ENCODE data around the gene CHURC1. TPM values are rescaled to one million over a fixed set of nuclear protein-coding genes. Genes with fewer than 3 reads are reported as not detected.
"Not testable (repeated sequence)": the region's sequence is repeated elsewhere in the genome, so short reads cannot be mapped to it uniquely, and the experiment has no call there.

CHURC1 gene
- total RNA-seq, 1 donor from 2014 or later, result 53.4 TPM

DNA sequence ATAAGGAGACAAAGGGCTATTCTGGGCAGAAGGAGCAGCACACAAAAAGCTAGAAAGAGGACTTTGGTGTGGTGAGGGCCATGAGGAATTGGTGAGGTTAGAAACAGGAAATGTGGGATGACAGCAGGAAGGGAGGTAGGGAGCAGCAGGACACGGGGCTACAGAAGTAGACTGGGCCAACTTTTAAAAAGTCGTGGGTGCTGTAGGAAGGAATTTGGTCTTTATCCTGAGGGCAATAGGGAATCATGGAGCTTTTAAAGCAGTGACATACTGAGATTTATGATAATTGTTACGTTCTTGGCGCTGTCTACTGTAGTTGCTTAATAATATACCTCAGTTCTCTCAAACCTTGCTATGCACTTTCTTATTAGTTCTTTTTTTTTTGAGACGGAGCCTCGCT, 8.2 kb upstream of the CHURC1 start:
- no peak for DNase-seq (ENCODE audit: low spot score)

DNA sequence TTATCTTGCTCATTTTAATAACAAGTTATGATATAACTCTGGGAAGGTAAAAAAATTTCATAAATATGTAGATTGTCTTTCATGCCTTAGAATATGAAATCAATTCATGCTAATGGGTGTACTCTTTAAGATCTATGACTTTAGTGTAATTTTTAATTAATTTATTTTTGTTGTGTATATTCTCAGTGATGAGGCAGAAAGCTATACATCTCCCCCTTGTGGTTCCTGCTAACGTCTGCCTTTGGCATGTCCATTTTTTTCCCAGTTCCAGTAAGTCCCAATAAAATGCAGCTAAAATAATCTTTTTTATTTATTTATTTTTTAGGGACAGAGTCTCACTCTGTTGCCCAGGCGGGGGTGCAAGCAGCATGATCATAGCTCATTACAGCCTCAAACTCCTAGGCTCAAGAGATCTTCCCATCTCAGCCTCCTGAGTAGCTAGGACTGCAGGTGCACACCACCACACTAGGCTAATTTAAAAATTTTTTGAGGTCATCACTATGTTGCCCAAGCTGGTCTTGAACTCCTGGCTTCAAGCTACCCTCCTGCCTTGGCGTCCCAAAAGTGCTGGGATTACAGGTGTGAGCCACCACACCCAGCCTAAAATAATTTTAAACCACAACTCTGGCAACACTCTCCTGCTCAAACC, 3.3 kb upstream of the CHURC1 start:
- no peak for DNase-seq (ENCODE audit: low spot score)

DNA sequence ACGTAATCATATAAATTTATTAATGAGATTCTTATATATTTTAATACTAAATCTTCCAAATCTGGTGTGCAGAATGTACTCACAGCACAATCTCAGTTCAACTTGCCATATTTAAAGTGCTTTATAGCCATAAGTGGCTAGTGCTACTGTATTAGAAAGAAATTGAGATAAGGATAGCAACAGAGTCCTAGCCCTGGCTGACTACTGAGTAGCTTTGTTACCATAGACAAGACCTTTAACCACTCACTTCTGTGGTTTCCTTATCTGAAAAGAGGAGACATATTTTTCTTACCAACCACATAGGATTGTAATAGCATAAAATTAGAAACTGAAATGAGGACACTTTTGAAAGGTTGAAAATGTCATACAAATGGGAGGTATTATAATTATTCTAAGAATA, 2.0 kb upstream of the CHURC1 start:
- DNase-seq (ENCODE audit: low spot score), result no peak

DNA sequence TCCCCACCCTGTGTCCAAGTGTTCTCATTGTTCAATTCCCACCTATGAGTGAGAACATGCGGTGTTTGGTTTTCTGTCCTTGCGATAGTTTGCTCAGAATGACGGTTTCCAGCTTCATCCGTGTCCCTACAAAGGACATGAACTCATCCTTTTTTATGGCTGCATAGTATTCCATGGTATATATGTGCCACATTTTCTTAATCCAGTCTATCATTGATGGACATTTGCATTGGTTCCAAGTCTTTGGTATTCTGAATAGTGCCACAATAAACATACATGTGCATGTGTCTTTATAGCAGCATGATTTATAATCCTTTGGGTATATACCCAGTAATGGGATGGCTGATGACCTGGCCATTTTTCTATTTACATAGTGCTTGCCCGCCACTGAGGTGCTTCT, 778 bp upstream of the CHURC1 start:
- not testable (repeated sequence) for DNase-seq (ENCODE audit: low spot score)

DNA sequence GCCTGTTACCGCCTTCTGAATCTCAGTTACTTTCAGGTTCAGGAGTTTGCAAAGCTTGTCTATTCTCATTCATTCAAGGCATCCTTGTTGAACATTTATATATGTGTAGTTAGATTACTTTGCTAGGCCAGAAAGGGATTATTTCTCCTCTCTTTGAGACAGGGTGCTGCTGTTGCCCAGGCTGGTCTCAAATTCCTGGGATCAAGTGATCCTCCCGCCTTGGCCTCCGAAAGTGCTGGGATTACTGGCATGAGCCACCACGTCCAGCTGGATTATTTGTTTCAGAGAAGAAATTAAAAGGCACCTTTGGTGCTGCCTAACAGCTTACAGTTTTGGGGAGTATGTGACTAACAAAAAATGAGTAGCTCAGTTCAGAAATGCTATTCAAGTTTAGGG, 772 bp downstream of the CHURC1 start:
- DNase-seq (ENCODE audit: low spot score), result no peak

DNA sequence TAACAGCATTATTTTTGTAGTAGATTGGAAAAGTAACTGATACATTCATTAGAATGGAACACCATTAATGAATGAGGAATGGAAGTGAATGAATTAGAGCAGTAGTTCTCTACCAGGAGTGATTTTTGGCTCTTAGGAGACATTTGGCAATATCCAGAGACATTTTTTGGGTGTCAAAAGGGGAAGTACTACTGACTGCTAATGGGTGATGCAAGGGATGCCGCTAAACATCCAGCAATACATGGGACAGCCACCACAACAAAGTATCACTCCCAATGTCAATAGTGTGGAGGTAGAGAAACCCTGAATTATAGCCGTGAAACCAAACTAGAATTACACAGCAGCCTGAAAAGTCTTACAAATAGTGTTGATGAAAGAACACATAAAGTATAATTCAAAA, 1.5 kb downstream of the CHURC1 start:
- no peak for DNase-seq (ENCODE audit: low spot score)

DNA sequence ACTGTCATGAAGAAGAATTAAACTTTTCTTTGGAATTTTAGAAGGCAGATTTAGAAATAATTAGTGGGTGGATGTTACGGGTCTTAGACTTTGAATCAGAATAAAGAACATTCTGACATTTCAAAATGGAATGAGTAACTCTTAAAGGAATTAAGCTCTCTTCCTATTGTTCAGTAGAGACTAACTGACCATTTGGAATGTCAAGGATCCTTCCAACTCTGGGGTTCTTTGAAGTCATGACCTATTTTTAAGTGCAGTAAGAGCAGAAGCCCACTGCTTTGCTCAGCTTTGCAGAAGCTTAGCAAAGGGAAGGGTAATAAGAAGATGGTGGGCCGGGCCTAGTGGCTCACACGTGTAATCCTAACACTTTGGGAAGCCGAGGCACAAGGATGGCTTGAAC, 4.0 kb downstream of the CHURC1 start:
- no peak for DNase-seq (ENCODE audit: low spot score)

DNA sequence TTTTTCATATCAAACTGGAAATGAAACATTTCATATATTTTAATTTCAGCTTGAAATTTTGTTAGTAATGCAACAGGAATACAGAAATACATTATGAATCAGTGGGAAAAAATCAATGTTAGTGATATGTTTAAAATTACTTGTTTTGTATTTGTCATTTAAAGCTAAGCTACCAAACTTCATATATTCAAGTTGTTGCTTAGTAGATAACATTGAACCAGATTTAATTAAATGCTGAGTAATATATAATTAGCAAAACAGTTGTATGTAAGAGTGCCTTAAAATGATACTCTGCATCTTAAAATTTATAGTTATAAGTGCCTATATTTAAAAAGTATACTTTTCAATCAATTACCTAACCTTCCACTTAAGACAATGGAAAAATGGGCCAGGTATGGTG, 5.0 kb downstream of the CHURC1 start:
- no peak for DNase-seq (ENCODE audit: low spot score)

DNA sequence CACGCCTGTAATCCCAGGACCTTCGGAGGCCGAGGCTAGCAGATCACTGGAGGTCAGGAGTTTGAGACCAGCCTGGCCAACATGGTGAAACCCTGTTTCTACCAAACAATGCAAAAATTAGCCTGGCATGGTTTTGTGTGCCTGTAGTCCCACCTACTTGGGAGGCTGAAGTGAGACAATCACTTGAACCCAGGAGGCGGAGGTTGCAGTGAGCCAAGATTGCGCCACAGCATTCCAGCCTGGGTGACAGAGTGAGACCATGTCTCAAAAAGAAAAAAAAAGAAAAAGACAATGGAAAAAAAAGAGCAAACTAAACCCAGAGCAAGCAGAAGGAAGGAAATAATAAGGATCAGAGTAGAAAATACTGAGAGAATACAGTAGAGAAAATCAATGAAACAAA, 5.4 kb downstream of the CHURC1 start:
- no peak for DNase-seq (ENCODE audit: low spot score)

DNA sequence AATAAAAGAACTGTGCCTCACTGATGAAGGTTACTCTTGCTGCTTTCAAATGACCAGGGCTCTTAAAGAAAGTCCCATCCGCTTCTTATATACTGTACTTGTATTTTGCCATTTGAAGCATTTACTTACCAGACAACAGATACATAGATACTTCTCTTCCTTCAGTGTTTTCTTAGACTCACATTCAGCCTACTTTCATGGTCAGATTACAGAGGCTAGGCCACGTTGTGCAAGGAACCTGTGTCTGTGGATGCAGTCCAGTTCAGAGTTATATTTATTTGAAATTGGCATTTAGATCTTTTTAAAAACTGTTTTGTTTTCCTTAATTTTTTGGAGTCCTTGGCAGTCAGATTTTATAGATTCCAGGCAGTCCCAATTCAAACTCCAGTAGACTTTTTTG, 6.2 kb downstream of the CHURC1 start:
- no peak for DNase-seq (ENCODE audit: low spot score)

DNA sequence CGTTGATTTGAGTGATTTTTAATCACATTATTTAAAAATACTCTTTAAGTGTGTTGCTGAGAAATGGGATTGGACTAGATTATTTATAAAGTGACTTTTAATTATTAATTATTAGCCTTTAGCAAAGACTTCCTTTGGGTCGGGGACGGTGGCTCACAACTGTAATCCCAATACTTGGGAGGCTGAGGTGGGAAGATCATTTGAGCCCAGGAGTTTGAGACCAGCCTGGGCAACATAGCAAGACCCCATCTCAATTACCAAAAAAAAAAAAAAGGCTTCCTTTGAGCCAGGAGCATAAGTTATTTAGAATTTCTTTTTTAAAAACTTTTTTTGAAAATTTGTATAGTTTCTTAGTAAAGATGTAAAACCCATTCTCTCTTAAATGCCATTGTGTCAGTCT, 8.8 kb downstream of the CHURC1 start:
- no peak for DNase-seq (ENCODE audit: low spot score)

DNA sequence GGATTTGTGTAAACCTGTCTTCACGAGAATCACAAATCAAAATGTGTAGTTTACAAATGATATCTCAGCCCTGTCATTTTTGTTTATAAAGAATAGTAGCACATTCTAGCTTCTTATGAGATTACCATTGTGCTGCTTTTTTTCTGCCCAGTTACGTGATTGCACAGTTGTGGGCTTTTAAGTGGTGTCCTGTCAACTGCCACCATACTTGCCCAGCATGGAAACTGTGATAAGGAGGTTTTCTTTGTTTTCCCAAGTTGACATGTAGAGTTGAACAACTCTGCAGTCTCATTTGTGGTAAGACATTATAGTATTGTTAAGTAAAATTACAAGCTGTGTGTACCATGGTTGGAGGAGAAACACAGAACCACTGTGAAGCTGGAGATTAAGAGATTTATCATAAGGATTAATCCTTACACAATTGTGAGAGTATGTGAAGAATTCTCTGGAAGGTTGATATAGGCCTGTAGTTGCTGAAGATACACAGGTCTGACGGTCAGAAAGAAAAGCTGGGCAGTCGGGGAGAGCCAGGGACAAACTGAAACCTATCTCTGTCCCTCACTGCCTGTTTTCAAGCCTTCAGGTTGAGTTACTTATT, 12.2 kb downstream of the CHURC1 start:
- no peak for DNase-seq (ENCODE audit: low spot score)

DNA sequence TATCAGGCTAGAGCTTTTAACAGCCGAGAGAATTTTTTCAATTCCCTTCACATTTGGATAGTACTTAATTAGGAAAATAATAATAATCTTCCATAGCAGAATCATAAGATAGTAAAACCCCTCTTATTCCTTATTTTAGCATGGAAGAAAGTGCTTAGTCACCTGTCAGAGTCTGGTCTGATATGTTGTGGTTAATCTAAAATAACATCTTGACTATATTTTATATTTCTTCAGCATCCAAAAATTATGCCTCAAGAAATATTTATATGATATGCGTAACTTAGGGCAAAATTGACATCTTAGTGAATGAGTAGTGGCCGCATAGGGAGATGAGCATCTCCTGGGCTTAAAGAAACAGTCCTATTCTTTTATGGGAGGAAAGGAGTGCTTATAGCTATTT, 12.8 kb downstream of the CHURC1 start:
- no peak for DNase-seq (ENCODE audit: low spot score)

DNA sequence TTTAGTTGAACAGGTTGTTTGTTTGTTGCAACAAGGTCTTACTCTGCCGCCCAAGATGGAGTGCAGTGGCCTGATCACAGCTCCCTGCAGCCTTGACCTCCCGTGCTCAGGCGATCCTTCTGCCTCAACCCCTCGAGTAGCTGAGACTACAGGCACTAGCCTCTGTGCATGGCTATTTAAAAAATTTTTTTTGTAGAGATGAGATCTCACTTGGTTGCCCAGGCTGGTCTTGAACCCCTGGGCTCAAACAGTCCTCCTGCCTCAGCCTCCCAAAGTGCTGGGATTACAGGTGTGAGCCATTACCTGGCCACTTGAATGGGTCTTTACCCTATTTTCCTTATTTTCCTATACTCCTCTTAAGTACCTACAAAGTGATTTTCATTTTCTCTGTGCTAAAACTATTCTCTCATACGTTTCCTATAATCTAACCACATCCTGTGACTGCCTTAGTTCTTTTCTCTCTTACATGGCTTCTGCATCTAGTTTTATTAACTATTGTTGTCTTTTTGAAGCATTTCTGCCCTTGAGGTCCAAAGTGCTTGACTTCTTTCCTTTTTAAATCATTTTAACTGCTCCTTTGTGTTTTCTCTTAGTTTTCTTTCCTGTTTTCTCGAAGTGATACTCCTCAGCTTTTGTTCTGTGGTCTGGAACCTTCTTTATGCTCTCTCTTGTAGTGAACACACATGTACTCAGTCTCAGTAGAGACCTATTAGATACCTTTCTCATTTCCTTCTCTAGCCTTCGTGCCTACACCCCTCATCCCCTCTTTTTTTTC, 14.2 kb downstream of the CHURC1 start:
- DNase-seq (ENCODE audit: low spot score), result no peak

DNA sequence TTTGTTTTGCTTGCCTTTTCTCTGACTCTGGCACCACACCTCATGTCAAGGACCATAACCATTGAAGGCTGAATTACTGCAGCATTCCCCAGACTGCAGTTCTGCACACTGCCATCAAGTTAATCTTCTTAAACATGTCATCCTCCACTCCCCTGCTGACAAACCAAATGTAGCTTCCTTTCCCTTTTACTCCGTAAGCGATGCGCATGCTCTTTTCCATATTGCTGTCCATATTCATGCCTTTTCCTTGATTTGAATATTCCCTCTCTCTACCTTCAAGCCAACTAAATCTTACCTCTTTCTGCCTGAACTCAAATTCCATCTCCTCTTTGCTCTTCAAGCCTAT, 14.7 kb downstream of the CHURC1 start:
- no peak for DNase-seq (ENCODE audit: low spot score)

DNA sequence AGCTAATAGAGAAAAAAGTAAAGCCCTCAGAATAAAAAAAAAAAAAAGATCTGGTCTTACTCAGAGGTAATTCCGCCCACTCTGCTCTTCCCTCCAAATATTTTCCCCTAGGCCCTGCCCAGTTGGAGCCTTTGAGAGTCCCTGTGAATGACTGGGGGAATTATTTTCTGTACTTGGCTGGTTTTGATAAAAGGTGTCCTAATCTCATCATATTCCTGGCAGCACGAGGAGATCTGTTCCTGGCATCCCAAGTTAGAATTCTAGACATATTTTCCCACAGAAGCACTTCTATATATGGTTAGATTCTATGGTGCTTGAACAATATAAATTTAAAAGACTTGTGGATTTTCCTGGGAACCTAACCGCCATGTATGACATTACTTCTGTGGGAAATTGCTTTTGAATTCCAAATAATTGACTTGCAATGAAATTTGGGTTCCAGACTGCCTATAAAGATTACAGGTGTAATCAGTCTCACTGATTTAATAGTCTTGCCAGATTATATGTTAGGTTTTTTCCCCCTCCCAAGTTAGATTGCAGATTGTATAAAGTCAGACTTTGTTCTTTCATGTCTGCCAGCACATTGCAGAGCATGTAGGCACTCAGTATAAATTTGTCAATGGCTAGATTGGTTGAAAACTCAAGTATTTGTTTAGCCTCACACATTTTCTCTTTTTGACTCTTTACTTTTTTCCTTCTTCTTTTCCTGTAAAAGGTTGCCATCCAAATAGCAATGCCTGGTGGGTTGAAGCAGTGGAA, 16.0 kb downstream of the CHURC1 start:
- no peak for DNase-seq (ENCODE audit: low spot score)

DNA sequence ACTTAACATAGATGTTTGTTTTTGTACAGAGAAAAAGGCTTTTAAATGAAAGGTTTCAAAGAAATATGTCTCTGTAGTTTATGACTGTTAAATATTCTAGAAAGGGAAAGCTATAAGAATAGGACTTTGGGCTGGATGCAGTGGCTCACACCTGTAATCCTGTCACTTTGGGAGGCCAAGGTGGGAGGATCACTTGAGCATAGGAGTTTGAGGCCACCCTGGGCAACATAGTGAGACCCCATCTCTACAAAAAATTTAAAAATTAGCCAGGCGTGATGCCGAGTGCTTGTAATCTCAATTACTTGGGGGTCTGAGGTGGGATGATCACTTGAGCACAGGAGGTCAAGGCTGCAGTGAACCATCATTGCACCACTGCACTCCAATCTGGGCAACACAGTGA, 16.9 kb downstream of the CHURC1 start:
- no peak for DNase-seq (ENCODE audit: low spot score)

DNA sequence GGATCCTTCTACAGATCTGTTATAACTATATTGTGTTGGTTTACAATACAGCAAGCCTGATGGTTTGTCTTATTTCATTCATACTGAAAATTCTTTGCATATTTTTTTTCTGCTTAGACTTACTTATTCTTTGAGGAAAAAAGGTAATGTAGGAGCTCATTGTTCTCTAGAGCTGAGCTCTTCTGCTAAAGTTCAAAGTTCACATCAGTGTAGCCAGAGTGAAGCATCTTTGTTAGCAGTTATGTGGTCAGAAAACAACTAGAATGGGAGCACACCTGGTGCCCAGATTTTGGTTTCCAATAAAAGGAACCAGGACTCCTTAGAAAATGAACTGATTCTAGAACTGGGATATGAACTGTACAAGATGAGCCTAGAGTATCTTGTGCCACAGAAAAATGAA, 18.0 kb downstream of the CHURC1 start:
- no peak for DNase-seq (ENCODE audit: low spot score)

DNA sequence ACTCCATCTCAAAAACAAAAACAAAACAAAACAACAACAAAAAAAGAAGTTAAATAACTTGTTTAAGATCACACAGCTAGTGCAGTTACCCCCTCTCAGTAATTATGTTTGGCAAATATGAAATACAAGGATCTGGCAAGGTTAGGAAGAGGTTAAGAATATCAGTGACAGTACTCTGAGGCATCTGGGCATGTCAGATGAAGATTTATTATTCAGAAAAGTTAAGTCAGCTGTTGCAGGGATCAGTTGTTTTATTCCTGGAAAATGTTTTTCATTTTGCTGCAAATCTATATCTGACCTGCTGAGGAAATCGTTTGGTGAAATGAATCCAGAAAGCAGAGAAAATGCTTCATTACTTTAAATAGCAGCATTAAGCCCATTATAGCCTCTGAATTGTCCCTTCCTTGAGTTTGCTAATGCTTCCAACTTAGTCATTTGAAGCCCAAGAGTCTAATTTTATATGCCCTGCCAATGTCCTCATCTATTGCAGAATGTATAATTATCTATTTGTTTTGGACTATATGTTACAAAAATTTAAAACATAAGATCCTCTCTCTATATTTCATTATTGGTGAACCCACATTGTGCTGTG, 20.2 kb downstream of the CHURC1 start:
- DNase-seq (ENCODE audit: low spot score), result no peak

DNA sequence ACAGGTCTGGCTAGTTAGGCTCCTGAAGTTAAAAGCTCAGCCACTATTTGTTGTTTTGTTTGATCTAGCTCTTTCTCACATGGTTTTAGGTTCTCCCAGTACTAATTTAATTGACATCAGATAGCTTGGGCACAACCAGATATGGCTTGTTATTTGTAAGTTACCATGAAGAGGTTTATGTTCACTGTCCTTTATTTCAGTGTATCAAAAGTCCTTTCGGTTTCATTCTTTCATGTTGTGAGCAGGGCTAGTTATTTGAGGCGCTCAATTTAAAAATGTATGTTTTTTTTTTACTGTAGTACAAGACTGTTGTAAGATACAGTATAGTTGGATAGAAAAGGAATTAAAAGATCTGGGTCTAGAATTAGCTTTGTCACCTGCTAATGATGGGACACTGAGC, 21.3 kb downstream of the CHURC1 start:
- no peak for DNase-seq (ENCODE audit: low spot score)

DNA sequence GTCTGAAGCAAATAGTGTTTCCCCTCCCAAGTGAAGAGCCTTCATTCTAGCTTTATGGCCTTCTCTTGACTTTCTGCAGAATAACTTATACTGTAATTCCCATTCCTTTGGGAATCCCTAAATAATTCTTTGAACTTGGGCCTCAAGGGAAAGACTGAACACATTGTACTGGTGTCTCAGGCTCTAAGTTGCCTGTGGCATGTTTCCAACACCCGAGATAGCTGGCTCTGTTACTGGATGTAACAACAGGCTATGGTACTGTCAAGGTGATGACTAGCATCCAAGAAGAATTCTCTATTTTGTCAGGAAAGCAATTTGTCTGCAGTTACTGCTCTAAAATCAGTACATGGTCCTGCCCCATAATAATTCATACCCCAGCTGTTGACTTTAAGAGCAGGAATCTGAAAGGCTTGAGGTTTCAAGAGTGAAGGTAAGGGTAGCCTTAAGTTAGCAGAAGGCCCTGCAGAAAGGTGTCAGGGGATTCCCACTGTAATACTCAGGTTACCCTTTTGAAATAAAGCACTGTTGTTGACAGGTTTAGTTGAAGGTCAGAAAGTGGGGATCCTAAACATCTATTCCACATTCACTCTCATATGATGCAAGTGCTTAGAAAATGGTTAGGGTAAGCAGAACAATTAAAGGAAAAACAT, 23.0 kb downstream of the CHURC1 start:
- DNase-seq (ENCODE audit: low spot score), result no peak
